Fibroblast of lung (primary cell): ENCODE measurements around the gene TSC1.

Experiments
- CTCF ChIP-seq, 2 donors: IDR thresholded peaks in 1 of 2; conservative IDR thresholded peaks in 1 of 2; 1 replicate in 1 of 2; 2 replicates in 1 of 2; pipeline ENCODE4 v1.5.1; 2011 to 2012; ENCODE audit warnings: low read length in 2 of 2, control low read depth in 1 of 2, inconsistent platforms in 1 of 2, low read depth in 1 of 2, mild to moderate bottlenecking in 1 of 2
- EZH2 ChIP-seq: IDR thresholded peaks from 2 replicates; pipeline ENCODE4 v1.5.1; 2012; ENCODE audit warnings: low read length, control low read depth, mild to moderate bottlenecking; ENCODE audit errors: missing control alignments

- no peak for TF ChIP-seq CTCF (conservative IDR thresholded peaks at IDR 0.05 in 1 of 2, IDR thresholded peaks at IDR 0.05 in 1 of 2; ENCODE audit: low read depth in 1 of 2, low read length in 2 of 2)
- no peak for TF ChIP-seq EZH2
Observed at GRCh38 chr9:132896906-132897305, 47.5 kb downstream of the TSC1 start.
